ENCODE measurements around the gene AHCYL2. TPM values are rescaled to one million over a fixed set of nuclear protein-coding genes. Genes with fewer than 3 reads are reported as not detected.

The AHCYL2 gene
- total RNA-seq, 2 experiments from 2014 or later, result 5.0 to 8.7 TPM

DNA sequence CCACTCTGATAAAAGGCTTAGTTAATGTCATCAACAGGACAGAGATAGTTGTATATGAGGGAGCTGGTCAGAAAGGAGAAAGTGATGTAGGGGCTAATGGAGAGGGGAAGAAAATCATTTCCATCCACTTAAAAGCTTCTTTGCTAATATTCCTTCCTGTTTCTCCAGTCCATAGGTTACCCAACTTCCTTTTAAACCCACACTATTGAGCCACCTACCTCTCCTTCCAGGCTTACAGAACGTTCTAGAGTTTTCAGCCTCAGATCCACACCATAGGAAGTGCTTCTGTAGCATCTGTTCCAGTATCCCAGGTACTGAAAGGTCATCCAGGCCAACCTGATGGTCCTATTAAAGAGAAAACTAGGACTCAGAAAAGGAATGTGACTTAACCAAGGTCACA lies 237.6 kb downstream of the AHCYL2 start:
- CTCF ChIA-PET (ENCODE audit: unreplicated experiment), result no interaction called here
- Histone ChIP-seq H2AFZ (ENCODE audit: low read length) (no peak overlapping the region), H3K36me3 (ENCODE audit: insufficient read depth, low read length) (0 out of 2 replicates have a peak, but pooled peaks cover 3% of the 10 kb centered on the region), H4K20me1 (ENCODE audit: insufficient read depth, low read length) (no peaks in the 10 kb centered on the region), H3K9me2 (ENCODE audit: insufficient read depth, low read length) (no peaks in the 10 kb centered on the region), H3K4me2 (ENCODE audit: low read length) (no peak overlapping the region), H3K79me2 (ENCODE audit: insufficient read depth, low read depth, low read length) (no peaks in the 10 kb centered on the region), H3K4me3 (ENCODE audit: low read depth, low read length, poor library complexity, severe bottlenecking) (no peak overlapping the region), H3K4me1 (ENCODE audit: insufficient read depth, low read length, poor library complexity, severe bottlenecking) (no peaks in the 10 kb centered on the region), H3K27ac (ENCODE audit: low read depth, low read length, poor library complexity, severe bottlenecking) (no peak overlapping the region), H3K9me3 (ENCODE audit: low read length) (no peaks in the 10 kb centered on the region)
- no peak for DNase-seq (ENCODE audit: low spot score)
- POLR2A ChIA-PET, result interaction anchor here (0.5 to 0.9 kb wide), 2 partner anchors 23 to 1484 kb away, joined by 3 read pairs; no protein-coding TSS in a partner anchor
- no TSS peak for BruUV-seq (replicated peaks)
- TF ChIP-seq EZH2phosphoT487 (IDR thresholded peaks at IDR 0.05; ENCODE audit: borderline replicate concordance, low read depth, low read length), result no peak
- TF ChIP-seq, protein P1, sequence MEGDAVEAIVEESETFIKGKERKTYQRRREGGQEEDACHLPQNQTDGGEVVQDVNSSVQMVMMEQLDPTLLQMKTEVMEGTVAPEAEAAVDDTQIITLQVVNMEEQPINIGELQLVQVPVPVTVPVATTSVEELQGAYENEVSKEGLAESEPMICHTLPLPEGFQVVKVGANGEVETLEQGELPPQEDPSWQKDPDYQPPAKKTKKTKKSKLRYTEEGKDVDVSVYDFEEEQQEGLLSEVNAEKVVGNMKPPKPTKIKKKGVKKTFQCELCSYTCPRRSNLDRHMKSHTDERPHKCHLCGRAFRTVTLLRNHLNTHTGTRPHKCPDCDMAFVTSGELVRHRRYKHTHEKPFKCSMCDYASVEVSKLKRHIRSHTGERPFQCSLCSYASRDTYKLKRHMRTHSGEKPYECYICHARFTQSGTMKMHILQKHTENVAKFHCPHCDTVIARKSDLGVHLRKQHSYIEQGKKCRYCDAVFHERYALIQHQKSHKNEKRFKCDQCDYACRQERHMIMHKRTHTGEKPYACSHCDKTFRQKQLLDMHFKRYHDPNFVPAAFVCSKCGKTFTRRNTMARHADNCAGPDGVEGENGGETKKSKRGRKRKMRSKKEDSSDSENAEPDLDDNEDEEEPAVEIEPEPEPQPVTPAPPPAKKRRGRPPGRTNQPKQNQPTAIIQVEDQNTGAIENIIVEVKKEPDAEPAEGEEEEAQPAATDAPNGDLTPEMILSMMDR (conservative IDR thresholded peaks at IDR 0.05; ENCODE audit: low read length), result no peak
- intact Hi-C loops (cut with micrococcal nuclease; ENCODE audit: unreplicated experiment), result no loop called here

- Histone ChIP-seq H3K4me3 (ENCODE audit: low read depth, low read length, poor library complexity, severe bottlenecking) (no peak overlapping the region), H3K9me2 (ENCODE audit: insufficient read depth, low read length) (no peaks in the 10 kb centered on the region), H3K4me1 (ENCODE audit: insufficient read depth, low read length, poor library complexity, severe bottlenecking) (no peaks in the 10 kb centered on the region), H3K9me3 (ENCODE audit: low read length) (no peaks in the 10 kb centered on the region), H3K4me2 (ENCODE audit: low read length) (no peak overlapping the region), H3K27ac (ENCODE audit: low read depth, low read length, poor library complexity, severe bottlenecking) (no peak overlapping the region), H3K36me3 (ENCODE audit: insufficient read depth, low read length) (0 out of 2 replicates have a peak, but pooled peaks cover 3% of the 10 kb centered on the region), H3K79me2 (ENCODE audit: insufficient read depth, low read depth, low read length) (no peaks in the 10 kb centered on the region), H2AFZ (ENCODE audit: low read length) (no peak overlapping the region), H4K20me1 (ENCODE audit: insufficient read depth, low read length) (no peaks in the 10 kb centered on the region)
- BruUV-seq (replicated peaks), result no TSS peak
- intact Hi-C loops (cut with micrococcal nuclease; ENCODE audit: unreplicated experiment), result no loop called here
- DNase-seq (ENCODE audit: low spot score), result no peak
- POLR2A ChIA-PET, result interaction anchor here (0.6 kb wide), 1 partner anchor 167 kb away, joined by 6 read pairs; no protein-coding TSS in a partner anchor
- CTCF ChIA-PET (ENCODE audit: unreplicated experiment), result no interaction called here
- TF ChIP-seq, protein P1 (conservative IDR thresholded peaks at IDR 0.05; ENCODE audit: low read length), result no peak
- TF ChIP-seq EZH2phosphoT487 (IDR thresholded peaks at IDR 0.05; ENCODE audit: borderline replicate concordance, low read depth, low read length), result no peak
Measured at GRCh38 chr7:129464194-129464593, 239.4 kb downstream of the AHCYL2 start.

- POLR2A ChIA-PET, result interaction anchor here (0.6 kb wide), 1 partner anchor 168 kb away, joined by 6 read pairs; no protein-coding TSS in a partner anchor
- Histone ChIP-seq H3K9me3 (ENCODE audit: low read length) (no peaks in the 10 kb centered on the region), H3K36me3 (ENCODE audit: insufficient read depth, low read length) (0 out of 2 replicates have a peak, but pooled peaks cover 2% of the 10 kb centered on the region), H3K9me2 (ENCODE audit: insufficient read depth, low read length) (no peaks in the 10 kb centered on the region), H4K20me1 (ENCODE audit: insufficient read depth, low read length) (no peaks in the 10 kb centered on the region), H3K79me2 (ENCODE audit: insufficient read depth, low read depth, low read length) (no peaks in the 10 kb centered on the region), H2AFZ (ENCODE audit: low read length) (no peak overlapping the region), H3K4me2 (ENCODE audit: low read length) (no peak overlapping the region), H3K4me3 (ENCODE audit: low read depth, low read length, poor library complexity, severe bottlenecking) (no peak overlapping the region), H3K4me1 (ENCODE audit: insufficient read depth, low read length, poor library complexity, severe bottlenecking) (no peaks in the 10 kb centered on the region), H3K27ac (ENCODE audit: low read depth, low read length, poor library complexity, severe bottlenecking) (no peak overlapping the region)
- intact Hi-C loops (cut with micrococcal nuclease; ENCODE audit: unreplicated experiment), result no loop called here
- no TSS peak for BruUV-seq (replicated peaks)
- CTCF ChIA-PET (ENCODE audit: unreplicated experiment), result no interaction called here
- no peak for DNase-seq (ENCODE audit: low spot score)
- no peak for TF ChIP-seq EZH2phosphoT487 (IDR thresholded peaks at IDR 0.05; ENCODE audit: borderline replicate concordance, low read depth, low read length)
- TF ChIP-seq, protein P1 (conservative IDR thresholded peaks at IDR 0.05; ENCODE audit: low read length), result no peak
Measured at GRCh38 chr7:129465080-129465479, 240.2 kb downstream of the AHCYL2 start.

Measured in OCI-LY7 (cell line).